ENCODE data around the gene SIGMAR1.

DNA sequence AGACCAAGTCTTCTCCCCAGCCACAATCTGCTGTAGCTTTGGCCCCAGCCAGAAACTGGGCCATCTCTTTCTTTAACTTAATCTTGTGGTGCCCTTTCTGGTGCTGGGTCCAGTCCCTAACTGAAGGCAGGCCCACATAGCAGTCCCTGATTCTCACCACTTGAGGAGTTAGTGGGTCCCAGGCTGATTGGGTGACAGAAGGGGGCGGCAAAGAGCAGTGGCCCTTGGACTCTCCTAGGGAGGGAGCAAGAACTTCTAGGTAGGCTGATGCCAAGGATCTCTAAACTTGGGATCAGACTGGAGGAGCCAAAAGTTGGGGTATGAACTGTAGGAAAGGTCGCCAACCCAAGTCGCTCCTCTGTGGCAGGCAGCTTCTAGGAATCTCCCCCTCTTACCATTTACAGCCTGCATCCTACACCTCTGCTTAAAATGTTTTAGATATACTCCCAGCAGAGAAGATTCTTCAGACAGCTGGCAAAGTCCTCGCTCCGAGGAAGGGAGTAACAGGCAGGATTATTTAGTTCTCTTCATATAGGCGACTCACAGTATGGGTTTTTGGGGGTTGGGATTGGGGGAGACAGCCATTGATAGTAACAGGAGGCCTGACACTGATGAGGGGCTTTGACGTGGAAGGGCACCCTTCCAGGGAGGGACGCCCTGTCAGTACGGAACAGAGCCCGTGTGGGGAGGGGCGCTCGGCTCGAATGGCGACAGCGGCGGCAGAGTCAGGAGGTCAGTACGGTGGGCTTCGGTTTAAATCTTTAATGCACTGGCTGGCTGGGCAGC is 26.9 kb upstream of the SIGMAR1 start:
- TF ChIP-seq, protein P1, sequence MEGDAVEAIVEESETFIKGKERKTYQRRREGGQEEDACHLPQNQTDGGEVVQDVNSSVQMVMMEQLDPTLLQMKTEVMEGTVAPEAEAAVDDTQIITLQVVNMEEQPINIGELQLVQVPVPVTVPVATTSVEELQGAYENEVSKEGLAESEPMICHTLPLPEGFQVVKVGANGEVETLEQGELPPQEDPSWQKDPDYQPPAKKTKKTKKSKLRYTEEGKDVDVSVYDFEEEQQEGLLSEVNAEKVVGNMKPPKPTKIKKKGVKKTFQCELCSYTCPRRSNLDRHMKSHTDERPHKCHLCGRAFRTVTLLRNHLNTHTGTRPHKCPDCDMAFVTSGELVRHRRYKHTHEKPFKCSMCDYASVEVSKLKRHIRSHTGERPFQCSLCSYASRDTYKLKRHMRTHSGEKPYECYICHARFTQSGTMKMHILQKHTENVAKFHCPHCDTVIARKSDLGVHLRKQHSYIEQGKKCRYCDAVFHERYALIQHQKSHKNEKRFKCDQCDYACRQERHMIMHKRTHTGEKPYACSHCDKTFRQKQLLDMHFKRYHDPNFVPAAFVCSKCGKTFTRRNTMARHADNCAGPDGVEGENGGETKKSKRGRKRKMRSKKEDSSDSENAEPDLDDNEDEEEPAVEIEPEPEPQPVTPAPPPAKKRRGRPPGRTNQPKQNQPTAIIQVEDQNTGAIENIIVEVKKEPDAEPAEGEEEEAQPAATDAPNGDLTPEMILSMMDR (IDR thresholded peaks at IDR 0.05): peak; percentile 19 to 72 (median 50)
- no peak for TF ChIP-seq POLR2A (IDR thresholded peaks at IDR 0.05)
